Stomach smooth muscle (tissue), 2 donors: ENCODE results near the gene DIPK1C.

Source experiments
- H3K27ac ChIP-seq: one replicate; pipeline ENCODE4 v1.7.0; 2013; ENCODE audit warnings: mild to moderate bottlenecking, low read length, inconsistent platforms
- H3K27me3 ChIP-seq, 2 donors: one replicate each; pipeline ENCODE4 v1.7.0; 2013; ENCODE audit warnings: low read length in 2 of 2; ENCODE audit not compliant: insufficient read depth in 2 of 2, control insufficient read depth in 1 of 2
- H3K36me3 ChIP-seq, 2 donors: one replicate each; pipeline ENCODE4 v1.7.0; 2013; ENCODE audit warnings: low read length in 2 of 2; ENCODE audit not compliant: control insufficient read depth in 2 of 2, insufficient read depth in 2 of 2
- H3K4me1 ChIP-seq: one replicate; pipeline ENCODE4 v1.7.0; 2013; ENCODE audit warnings: low read length; ENCODE audit not compliant: control insufficient read depth, insufficient read depth
- H3K4me3 ChIP-seq, 2 donors: one replicate each; pipeline ENCODE4 v1.7.0; 2013; ENCODE audit warnings: low read length in 2 of 2
- H3K9ac ChIP-seq, 2 donors: one replicate each; pipeline ENCODE4 v1.7.0; 2013; ENCODE audit warnings: low read length in 2 of 2, mild to moderate bottlenecking in 1 of 2
- H3K9me3 ChIP-seq, 2 donors: one replicate each; pipeline ENCODE4 v1.7.0; 2013; ENCODE audit warnings: low read length in 2 of 2; ENCODE audit not compliant: control insufficient read depth in 2 of 2
- donor health status: healthy.
- donor health status: Pancreatic carcinoma.

DIPK1C gene

GRCh38 chr18:74436158-74436769 lies 20.8 kb downstream of the DIPK1C start:
- Histone ChIP-seq H3K27me3 (peaks cover 0 to 4% of the 10 kb centered on the region in 2 donors), H3K9ac (no peak overlapping the region), H3K4me1 (no peaks in the 10 kb centered on the region), H3K36me3 (no peaks in the 10 kb centered on the region), H3K27ac (no peak overlapping the region), H3K4me3 (no peak overlapping the region), H3K9me3 (no peaks in the 10 kb centered on the region)

GRCh38 chr18:74435740-74436139 lies 21.4 kb downstream of the DIPK1C start:
- Histone ChIP-seq H3K36me3 (no peaks in the 10 kb centered on the region), H3K9me3 (no peaks in the 10 kb centered on the region), H3K4me1 (no peaks in the 10 kb centered on the region), H3K27ac (no peak overlapping the region), H3K4me3 (no peak overlapping the region), H3K9ac (no peak overlapping the region), H3K27me3 (peaks cover 0 to 4% of the 10 kb centered on the region in 2 donors)

- peaks cover 0 to 4% of the 10 kb centered on the region in 2 donors for H3K27me3 ChIP-seq
- H3K4me1 ChIP-seq = no peaks in the 10 kb centered on the region
- no peak overlapping the region for H3K4me3 ChIP-seq
These were observed 22.6 kb downstream of the DIPK1C start for GRCh38 chr18:74434466-74434865.

GRCh38 chr18:74430806-74431571 lies 26.1 kb downstream of the DIPK1C start:
- Histone ChIP-seq H3K9me3 (no peaks in the 10 kb centered on the region), H3K27ac (no peak overlapping the region), H3K9ac (no peak overlapping the region), H3K4me1 (no peaks in the 10 kb centered on the region), H3K36me3 (no peaks in the 10 kb centered on the region), H3K27me3 (peaks cover 0 to 3% of the 10 kb centered on the region in 2 donors), H3K4me3 (no peak overlapping the region)

More at GRCh38 chr18:74434466-74434865, 22.6 kb downstream of the DIPK1C start:
- Histone ChIP-seq H3K36me3 (no peaks in the 10 kb centered on the region), H3K9me3 (no peaks in the 10 kb centered on the region), H3K27ac (no peak overlapping the region), H3K9ac (no peak overlapping the region)

- Histone ChIP-seq H3K4me3 (no peak overlapping the region), H3K36me3 (no peaks in the 10 kb centered on the region), H3K9ac (no peak overlapping the region), H3K27me3 (no peaks in the 10 kb centered on the region), H3K9me3 (peaks cover 0 to 7% of the 10 kb centered on the region in 2 donors), H3K4me1 (no peaks in the 10 kb centered on the region), H3K27ac (no peak overlapping the region)
These were observed 26.9 kb downstream of the DIPK1C start for GRCh38 chr18:74430231-74430630.

- Histone ChIP-seq H3K4me3 (no peak overlapping the region), H3K27ac (no peak overlapping the region), H3K9ac (no peak overlapping the region), H3K36me3 (no peaks in the 10 kb centered on the region), H3K9me3 (peaks cover 0 to 8% of the 10 kb centered on the region in 2 donors), H3K4me1 (no peaks in the 10 kb centered on the region), H3K27me3 (peaks cover 0 to 2% of the 10 kb centered on the region in 2 donors)
These were observed 28.0 kb downstream of the DIPK1C start for GRCh38 chr18:74429096-74429495.

GRCh38 chr18:74427442-74428112 lies 29.5 kb downstream of the DIPK1C start:
- Histone ChIP-seq H3K27me3 (peaks cover 0 to 2% of the 10 kb centered on the region in 2 donors), H3K4me3 (no peak overlapping the region)

GRCh38 chr18:74425876-74426275 lies 31.2 kb downstream of the DIPK1C start:
- Histone ChIP-seq H3K36me3 (no peaks in the 10 kb centered on the region), H3K9me3 (peaks cover 0 to 10% of the 10 kb centered on the region in 2 donors), H3K27ac (no peak overlapping the region), H3K9ac (no peak overlapping the region), H3K27me3 (peaks cover 0 to 2% of the 10 kb centered on the region in 2 donors), H3K4me3 (no peak overlapping the region), H3K4me1 (peaks cover 3% of the 10 kb centered on the region)

More at GRCh38 chr18:74427442-74428112, 29.5 kb downstream of the DIPK1C start:
- Histone ChIP-seq H3K9me3 (peaks cover 0 to 8% of the 10 kb centered on the region in 2 donors), H3K9ac (no peak overlapping the region), H3K27ac (no peak overlapping the region), H3K4me1 (no peaks in the 10 kb centered on the region), H3K36me3 (no peaks in the 10 kb centered on the region)

- H3K4me3 ChIP-seq = no peak overlapping the region
- no peaks in the 10 kb centered on the region for H3K36me3 ChIP-seq
- peaks cover 5% of the 10 kb centered on the region for H3K4me1 ChIP-seq
- H3K27me3 ChIP-seq = peaks cover 0 to 2% of the 10 kb centered on the region in 2 donors
- H3K9me3 ChIP-seq = peaks cover 0 to 11% of the 10 kb centered on the region in 2 donors
- H3K9ac ChIP-seq = no peak overlapping the region
- no peak overlapping the region for H3K27ac ChIP-seq
These were observed 31.9 kb downstream of the DIPK1C start for GRCh38 chr18:74425161-74425560.

GRCh38 chr18:74422541-74422940 lies 34.6 kb downstream of the DIPK1C start:
- H3K4me1 ChIP-seq = peaks cover 5% of the 10 kb centered on the region
- no peak overlapping the region for H3K27ac ChIP-seq
- H3K27me3 ChIP-seq = peaks cover 0 to 3% of the 10 kb centered on the region in 2 donors
- peaks cover 0 to 11% of the 10 kb centered on the region in 2 donors for H3K9me3 ChIP-seq
- no peaks in the 10 kb centered on the region for H3K36me3 ChIP-seq
- H3K4me3 ChIP-seq = no peak overlapping the region
- no peak overlapping the region for H3K9ac ChIP-seq
